ENCODE results near the gene SPATA2L. TPM values are rescaled to one million over a fixed set of nuclear protein-coding genes. Genes with fewer than 3 reads are reported as not detected.

The SPATA2L gene
- total and polyA plus RNA-seq, 2 of the 8 experiments (the other 6 are each of a cell fraction or from before 2014, with no cell fraction given): 9.3 to 12.5 TPM

DNA sequence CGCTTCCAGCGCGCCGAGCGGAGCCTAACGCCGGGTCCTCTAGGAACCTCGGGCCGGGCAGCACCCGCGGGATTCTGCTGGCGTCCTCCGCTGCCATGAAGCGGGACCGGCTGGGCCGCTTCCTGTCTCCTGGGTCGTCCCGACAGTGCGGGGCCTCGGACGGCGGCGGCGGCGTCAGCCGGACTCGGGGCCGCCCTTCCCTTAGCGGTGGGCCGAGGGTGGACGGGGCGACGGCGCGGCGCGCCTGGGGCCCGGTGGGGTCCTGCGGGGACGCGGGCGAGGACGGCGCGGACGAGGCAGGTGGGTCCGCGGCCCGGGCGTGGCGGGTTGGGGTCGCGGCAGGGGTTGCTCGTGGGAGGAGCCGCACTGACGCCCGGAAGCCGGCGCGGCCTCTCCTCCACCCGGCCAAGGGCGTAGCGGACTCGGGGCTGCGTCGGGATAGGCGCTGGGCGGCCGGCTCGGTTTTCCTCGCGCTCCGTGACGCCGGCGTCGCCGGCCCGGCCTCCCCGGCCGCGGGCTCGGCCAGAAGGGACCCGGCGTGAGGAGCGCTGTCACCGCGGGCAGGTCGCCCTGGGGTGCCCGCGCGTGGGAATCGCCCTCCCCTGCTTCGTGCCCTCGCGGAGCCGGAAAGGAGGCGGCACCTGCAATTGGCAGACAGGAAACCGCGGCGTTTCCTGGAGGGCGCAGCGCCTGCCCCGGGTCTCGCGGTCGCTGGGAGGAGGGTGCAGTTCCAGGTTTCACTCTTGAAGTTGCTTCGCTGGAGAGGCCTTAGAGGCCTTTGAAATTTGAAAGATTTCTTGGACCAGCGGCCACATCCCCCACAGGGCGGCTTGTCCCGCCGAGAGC, 20.3 kb upstream of the SPATA2L start (continued):
- TF ChIP-seq TEAD4 (IDR thresholded peaks at IDR 0.05; ENCODE audit: low read depth, low read length) (no peak), SIN3A (conservative IDR thresholded peaks at IDR 0.05 in 1 of 2, IDR thresholded peaks at IDR 0.05 in 1 of 2; ENCODE audit: low read depth in 1 of 2, low read length in 2 of 2) (no peak), JUND (IDR thresholded peaks at IDR 0.05; ENCODE audit: low read length) (no peak), SP4 (IDR thresholded peaks at IDR 0.05; ENCODE audit: low read length) (no peak)
- TF ChIP-seq, protein P1, sequence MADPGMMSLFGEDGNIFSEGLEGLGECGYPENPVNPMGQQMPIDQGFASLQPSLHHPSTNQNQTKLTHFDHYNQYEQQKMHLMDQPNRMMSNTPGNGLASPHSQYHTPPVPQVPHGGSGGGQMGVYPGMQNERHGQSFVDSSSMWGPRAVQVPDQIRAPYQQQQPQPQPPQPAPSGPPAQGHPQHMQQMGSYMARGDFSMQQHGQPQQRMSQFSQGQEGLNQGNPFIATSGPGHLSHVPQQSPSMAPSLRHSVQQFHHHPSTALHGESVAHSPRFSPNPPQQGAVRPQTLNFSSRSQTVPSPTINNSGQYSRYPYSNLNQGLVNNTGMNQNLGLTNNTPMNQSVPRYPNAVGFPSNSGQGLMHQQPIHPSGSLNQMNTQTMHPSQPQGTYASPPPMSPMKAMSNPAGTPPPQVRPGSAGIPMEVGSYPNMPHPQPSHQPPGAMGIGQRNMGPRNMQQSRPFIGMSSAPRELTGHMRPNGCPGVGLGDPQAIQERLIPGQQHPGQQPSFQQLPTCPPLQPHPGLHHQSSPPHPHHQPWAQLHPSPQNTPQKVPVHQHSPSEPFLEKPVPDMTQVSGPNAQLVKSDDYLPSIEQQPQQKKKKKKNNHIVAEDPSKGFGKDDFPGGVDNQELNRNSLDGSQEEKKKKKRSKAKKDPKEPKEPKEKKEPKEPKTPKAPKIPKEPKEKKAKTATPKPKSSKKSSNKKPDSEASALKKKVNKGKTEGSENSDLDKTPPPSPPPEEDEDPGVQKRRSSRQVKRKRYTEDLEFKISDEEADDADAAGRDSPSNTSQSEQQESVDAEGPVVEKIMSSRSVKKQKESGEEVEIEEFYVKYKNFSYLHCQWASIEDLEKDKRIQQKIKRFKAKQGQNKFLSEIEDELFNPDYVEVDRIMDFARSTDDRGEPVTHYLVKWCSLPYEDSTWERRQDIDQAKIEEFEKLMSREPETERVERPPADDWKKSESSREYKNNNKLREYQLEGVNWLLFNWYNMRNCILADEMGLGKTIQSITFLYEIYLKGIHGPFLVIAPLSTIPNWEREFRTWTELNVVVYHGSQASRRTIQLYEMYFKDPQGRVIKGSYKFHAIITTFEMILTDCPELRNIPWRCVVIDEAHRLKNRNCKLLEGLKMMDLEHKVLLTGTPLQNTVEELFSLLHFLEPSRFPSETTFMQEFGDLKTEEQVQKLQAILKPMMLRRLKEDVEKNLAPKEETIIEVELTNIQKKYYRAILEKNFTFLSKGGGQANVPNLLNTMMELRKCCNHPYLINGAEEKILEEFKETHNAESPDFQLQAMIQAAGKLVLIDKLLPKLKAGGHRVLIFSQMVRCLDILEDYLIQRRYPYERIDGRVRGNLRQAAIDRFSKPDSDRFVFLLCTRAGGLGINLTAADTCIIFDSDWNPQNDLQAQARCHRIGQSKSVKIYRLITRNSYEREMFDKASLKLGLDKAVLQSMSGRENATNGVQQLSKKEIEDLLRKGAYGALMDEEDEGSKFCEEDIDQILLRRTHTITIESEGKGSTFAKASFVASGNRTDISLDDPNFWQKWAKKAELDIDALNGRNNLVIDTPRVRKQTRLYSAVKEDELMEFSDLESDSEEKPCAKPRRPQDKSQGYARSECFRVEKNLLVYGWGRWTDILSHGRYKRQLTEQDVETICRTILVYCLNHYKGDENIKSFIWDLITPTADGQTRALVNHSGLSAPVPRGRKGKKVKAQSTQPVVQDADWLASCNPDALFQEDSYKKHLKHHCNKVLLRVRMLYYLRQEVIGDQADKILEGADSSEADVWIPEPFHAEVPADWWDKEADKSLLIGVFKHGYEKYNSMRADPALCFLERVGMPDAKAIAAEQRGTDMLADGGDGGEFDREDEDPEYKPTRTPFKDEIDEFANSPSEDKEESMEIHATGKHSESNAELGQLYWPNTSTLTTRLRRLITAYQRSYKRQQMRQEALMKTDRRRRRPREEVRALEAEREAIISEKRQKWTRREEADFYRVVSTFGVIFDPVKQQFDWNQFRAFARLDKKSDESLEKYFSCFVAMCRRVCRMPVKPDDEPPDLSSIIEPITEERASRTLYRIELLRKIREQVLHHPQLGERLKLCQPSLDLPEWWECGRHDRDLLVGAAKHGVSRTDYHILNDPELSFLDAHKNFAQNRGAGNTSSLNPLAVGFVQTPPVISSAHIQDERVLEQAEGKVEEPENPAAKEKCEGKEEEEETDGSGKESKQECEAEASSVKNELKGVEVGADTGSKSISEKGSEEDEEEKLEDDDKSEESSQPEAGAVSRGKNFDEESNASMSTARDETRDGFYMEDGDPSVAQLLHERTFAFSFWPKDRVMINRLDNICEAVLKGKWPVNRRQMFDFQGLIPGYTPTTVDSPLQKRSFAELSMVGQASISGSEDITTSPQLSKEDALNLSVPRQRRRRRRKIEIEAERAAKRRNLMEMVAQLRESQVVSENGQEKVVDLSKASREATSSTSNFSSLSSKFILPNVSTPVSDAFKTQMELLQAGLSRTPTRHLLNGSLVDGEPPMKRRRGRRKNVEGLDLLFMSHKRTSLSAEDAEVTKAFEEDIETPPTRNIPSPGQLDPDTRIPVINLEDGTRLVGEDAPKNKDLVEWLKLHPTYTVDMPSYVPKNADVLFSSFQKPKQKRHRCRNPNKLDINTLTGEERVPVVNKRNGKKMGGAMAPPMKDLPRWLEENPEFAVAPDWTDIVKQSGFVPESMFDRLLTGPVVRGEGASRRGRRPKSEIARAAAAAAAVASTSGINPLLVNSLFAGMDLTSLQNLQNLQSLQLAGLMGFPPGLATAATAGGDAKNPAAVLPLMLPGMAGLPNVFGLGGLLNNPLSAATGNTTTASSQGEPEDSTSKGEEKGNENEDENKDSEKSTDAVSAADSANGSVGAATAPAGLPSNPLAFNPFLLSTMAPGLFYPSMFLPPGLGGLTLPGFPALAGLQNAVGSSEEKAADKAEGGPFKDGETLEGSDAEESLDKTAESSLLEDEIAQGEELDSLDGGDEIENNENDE (IDR thresholded peaks at IDR 0.05; ENCODE audit: insufficient replicate concordance, low read length): no peak

Data from H1 (cell line).